HL-60 (cell line): ENCODE data around the gene GRID1.

Experiments
- CTCF ChIP-seq: IDR thresholded peaks from one replicate; pipeline ENCODE4 v1.5.1; 2011; ENCODE audit warnings: low read length, control low read depth, inconsistent platforms; ENCODE audit not compliant: insufficient read depth
- GABPA ChIP-seq: IDR thresholded peaks from 2 replicates; pipeline ENCODE4 v1.6.1; 2012; ENCODE audit warnings: low read depth
- POLR2AphosphoS5 ChIP-seq: IDR thresholded peaks from 2 replicates; pipeline ENCODE4 v1.6.1; 2012; ENCODE audit warnings: low read depth
- REST ChIP-seq: IDR thresholded peaks from 2 replicates; pipeline ENCODE4 v1.6.1; 2012; ENCODE audit warnings: low read depth; ENCODE audit not compliant: insufficient replicate concordance
- SPI1 ChIP-seq: IDR thresholded peaks from 2 replicates; pipeline ENCODE4 v1.6.1; 2012; ENCODE audit warnings: low read depth, mild to moderate bottlenecking, borderline replicate concordance

GRCh38 chr10:86366902-86367151 lies 232 bp upstream of the GRID1 start:
- TF ChIP-seq CTCF (no peak), GABPA (no peak), POLR2AphosphoS5 (no peak), REST (no peak), SPI1 (no peak)
